ENCODE data around the gene DGKD.

DGKD gene

DNA sequence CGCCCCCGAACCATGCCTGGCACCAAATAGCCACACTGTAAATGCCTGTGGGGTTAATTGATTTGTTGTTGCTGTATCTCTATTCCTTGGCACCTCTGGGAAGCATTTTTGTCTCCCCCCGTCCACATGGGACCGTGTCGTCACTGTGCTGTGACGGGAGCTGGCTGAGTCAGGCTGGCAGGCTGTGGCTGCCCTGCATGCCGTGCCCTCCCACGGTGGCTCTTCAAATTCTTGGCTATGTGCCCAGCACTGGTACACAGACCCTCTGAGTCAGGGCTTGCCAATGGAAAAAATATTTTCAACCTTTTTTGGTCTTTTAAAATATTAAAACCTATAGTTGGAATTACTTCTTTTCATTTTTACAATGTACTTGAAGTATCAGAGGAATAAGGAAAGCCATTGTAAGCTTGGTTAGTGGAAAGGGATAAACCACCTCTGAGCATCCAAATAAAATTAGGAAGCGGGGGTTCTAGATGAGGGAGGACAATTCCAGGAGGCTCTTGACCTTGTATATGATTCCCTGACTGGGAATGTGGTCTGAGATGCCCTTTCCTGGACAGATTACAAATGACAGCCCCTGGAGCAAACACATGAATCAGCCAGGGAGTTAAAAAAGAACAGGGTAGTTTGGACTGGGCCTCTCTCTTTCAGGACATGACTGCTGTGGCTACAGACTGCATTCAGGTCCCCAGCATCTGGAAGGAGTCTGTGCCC, 59.4 kb downstream of the DGKD start:
- Mint-ChIP-seq H3K36me3 (ENCODE audit: low read depth) (peaks cover 52% of the 10 kb centered on the region), H3K9me3 (peaks cover 15% of the 10 kb centered on the region), H3K4me3 (peak overlapping the region; percentile 57), H3K27me3 (no peaks in the 10 kb centered on the region), H3K4me1 (ENCODE audit: low read depth) (peaks cover 97% of the 10 kb centered on the region), H3K27ac (peak overlapping the region; percentile 83)

- Mint-ChIP-seq H3K27ac (peak overlapping the region; percentile 79), H3K9me3 (peaks cover 15% of the 10 kb centered on the region), H3K4me3 (peak overlapping the region; percentile 21), H3K36me3 (ENCODE audit: low read depth) (peaks cover 52% of the 10 kb centered on the region), H3K27me3 (no peaks in the 10 kb centered on the region), H3K4me1 (ENCODE audit: low read depth) (peaks cover 97% of the 10 kb centered on the region)
Observed at GRCh38 chr2:233414273-233414654, 60.0 kb downstream of the DGKD start.

GRCh38 chr2:233414777-233415570, 60.7 kb downstream of the DGKD start:
- H3K27me3 Mint-ChIP-seq, result no peaks in the 10 kb centered on the region
- H3K36me3 Mint-ChIP-seq (ENCODE audit: low read depth), result peaks cover 57% of the 10 kb centered on the region
- H3K4me3 Mint-ChIP-seq, result peak overlapping the region; percentile 46
- H3K4me1 Mint-ChIP-seq (ENCODE audit: low read depth), result peaks cover 97% of the 10 kb centered on the region
- H3K27ac Mint-ChIP-seq, result peak overlapping the region; percentile 79
- H3K9me3 Mint-ChIP-seq, result peaks cover 15% of the 10 kb centered on the region

- H3K27ac Mint-ChIP-seq, result peak overlapping the region; percentile 59
- peaks cover 53% of the 10 kb centered on the region for H3K36me3 Mint-ChIP-seq (ENCODE audit: low read depth)
- H3K4me1 Mint-ChIP-seq (ENCODE audit: low read depth), result peaks cover 97% of the 10 kb centered on the region
- H3K9me3 Mint-ChIP-seq, result peaks cover 9% of the 10 kb centered on the region
- no peaks in the 10 kb centered on the region for H3K27me3 Mint-ChIP-seq
- peak overlapping the region; percentile 21 for H3K4me3 Mint-ChIP-seq
Observed at GRCh38 chr2:233416199-233416598, 61.9 kb downstream of the DGKD start.

- peak overlapping the region; percentile 59 for H3K27ac Mint-ChIP-seq
- peaks cover 97% of the 10 kb centered on the region for H3K4me1 Mint-ChIP-seq (ENCODE audit: low read depth)
- H3K9me3 Mint-ChIP-seq, result peaks cover 4% of the 10 kb centered on the region
- H3K4me3 Mint-ChIP-seq, result no peak overlapping the region
- no peaks in the 10 kb centered on the region for H3K27me3 Mint-ChIP-seq
- H3K36me3 Mint-ChIP-seq (ENCODE audit: low read depth), result peaks cover 53% of the 10 kb centered on the region
Observed at GRCh38 chr2:233416706-233417105, 62.4 kb downstream of the DGKD start.

DNA sequence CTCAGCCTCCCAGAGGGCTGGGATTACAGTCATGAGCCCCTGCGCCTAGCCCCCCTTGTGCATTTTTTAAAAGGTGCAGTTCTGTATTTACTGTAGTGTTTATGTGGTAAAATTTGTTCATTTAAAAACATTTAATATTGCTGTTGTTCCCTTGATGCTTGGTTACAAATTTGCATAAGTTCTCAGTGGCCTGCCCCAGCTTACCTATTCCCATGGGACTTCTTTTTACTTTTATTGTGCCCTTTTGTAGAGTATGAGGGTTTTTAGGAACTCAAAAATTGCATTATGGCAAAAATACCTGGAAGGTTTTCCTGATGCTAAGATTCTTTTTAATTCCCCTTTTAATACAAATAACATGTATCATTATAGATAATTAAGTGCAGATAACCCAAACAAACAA, 63.0 kb downstream of the DGKD start:
- H3K9me3 Mint-ChIP-seq, result peaks cover 3% of the 10 kb centered on the region
- H3K4me3 Mint-ChIP-seq, result no peak overlapping the region
- peak overlapping the region; percentile 59 for H3K27ac Mint-ChIP-seq

GRCh38 chr2:233418052-233418760, 63.9 kb downstream of the DGKD start:
- Mint-ChIP-seq H3K36me3 (ENCODE audit: low read depth) (peaks cover 52% of the 10 kb centered on the region), H3K27ac (peak overlapping the region; percentile 95), H3K27me3 (no peaks in the 10 kb centered on the region), H3K4me3 (peak overlapping the region; percentile 81), H3K9me3 (no peaks in the 10 kb centered on the region), H3K4me1 (ENCODE audit: low read depth) (peaks cover 100% of the 10 kb centered on the region)

More for the DNA sequence above, 63.0 kb downstream of the DGKD start:
- Mint-ChIP-seq H3K27me3 (no peaks in the 10 kb centered on the region), H3K4me1 (ENCODE audit: low read depth) (peaks cover 98% of the 10 kb centered on the region), H3K36me3 (ENCODE audit: low read depth) (peaks cover 52% of the 10 kb centered on the region)

DNA sequence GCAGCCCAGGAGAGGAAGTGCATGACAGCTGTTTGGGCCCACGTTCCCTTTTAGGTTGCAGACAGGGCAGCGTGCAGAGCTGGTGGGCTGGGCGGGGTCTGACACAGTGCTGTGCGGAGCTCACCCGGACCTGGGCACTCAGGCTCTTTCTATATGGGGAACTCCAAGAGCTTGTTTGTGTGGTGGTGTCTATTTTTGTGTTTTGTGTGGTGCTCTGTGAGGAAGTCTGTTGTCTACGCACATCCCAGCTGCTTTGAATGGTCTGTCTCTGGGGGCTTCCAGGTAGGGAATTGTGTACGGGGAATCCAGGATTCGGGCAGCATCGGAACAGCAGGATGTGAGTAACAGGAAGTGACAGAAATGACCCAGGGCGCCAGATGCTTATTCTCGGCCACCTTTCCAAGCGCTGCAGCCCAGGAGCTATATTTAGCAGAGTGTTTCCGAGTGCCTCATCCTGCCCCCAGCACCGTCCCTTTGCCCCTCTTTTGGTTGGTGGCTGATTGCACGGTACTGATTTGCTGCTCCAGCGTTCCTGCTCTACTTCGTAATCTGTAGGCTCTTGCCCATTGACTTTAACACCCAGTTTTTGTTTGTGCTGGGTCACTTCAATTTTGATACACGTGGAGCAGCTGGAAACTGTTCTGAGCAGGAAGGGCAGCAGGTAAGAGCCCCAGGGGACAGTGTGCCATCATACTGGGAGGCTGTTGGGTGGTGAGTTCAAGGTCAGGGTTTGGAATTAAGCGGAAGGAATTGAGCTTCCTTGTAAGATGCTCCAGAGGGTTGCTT, 64.7 kb downstream of the DGKD start:
- Mint-ChIP-seq H3K27me3 (no peaks in the 10 kb centered on the region), H3K4me3 (peak overlapping the region; percentile 81), H3K36me3 (ENCODE audit: low read depth) (peaks cover 52% of the 10 kb centered on the region), H3K27ac (peak overlapping the region; percentile 95), H3K4me1 (ENCODE audit: low read depth) (peaks cover 100% of the 10 kb centered on the region), H3K9me3 (no peaks in the 10 kb centered on the region)

DNA sequence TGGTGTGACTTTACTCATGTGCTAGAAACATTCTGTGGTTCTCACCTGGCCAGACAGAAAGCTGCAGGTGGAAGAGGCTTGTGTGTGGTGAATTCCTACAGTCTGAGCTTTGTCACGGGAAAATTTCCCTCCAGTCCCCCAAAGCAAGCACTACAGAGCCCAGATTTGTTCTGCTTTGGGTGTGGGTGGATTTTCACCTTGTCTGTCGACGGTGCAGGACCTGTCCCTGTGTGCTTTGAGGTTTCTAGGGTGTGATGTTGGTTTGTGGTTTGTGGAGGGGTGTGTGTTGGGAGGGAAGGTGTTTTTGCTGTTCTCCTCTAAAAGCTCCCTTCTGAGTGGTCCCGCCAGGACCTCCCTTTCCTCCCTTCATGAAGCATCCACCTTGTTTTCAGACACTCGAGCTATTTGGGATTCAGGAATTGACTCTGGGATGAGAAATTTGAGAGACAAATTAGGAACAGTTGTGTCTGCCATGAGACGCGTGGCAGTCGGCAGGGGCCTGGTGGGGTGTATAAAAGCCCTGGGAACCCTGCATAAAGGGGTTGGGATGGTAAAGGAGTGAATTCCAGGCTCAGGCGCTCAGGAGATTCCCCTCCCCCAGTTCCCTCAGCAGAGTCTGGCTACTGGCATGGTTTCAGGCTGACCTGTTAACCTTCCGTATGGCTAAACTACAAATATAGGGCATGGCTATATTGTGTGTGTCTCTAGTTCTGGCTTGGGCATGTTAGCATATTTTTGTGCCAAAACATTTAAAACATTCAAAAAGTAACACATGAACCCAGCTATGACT, 65.5 kb downstream of the DGKD start:
- Mint-ChIP-seq H3K36me3 (ENCODE audit: low read depth) (peaks cover 55% of the 10 kb centered on the region), H3K27ac (peak overlapping the region; percentile 95), H3K27me3 (no peaks in the 10 kb centered on the region), H3K4me1 (ENCODE audit: low read depth) (peaks cover 100% of the 10 kb centered on the region), H3K4me3 (peak overlapping the region; percentile 81), H3K9me3 (no peaks in the 10 kb centered on the region)

DNA sequence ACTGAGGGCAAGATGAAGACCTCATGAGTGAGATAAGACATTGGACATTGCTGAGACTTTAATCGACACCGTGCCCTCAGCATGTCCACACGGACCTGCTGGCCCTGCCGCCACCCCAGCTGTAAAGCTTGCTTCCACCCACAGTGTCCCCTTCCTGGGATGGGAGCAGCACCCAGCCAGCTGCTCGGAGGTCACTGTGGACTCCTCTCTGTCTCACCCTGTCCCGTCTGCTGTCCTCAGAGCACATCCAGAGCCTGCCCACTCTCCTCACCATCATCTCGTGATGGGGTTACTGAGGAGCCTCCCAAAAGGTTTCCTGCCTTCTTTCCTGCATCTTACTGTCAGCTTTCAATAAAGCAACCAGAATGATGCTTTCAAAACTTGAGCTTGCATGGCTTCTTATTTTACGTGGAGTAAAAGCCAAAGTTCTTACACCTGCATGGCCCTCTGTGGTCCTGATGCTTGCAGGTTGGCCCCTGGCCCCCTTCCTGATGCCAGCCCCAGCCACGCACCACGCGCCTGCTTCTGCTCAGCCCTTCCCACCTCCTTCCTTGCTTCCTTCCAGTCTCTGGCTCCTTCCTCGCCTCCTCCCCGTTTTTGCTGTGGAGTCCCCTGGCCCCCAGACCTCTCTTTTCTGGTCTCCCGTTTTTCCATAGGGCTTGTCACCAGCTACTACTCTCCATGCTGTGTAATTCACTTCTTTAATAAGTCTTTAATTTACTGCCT, 67.0 kb downstream of the DGKD start:
- peak overlapping the region; percentile 81 for H3K4me3 Mint-ChIP-seq
- no peaks in the 10 kb centered on the region for H3K27me3 Mint-ChIP-seq
- peaks cover 96% of the 10 kb centered on the region for H3K4me1 Mint-ChIP-seq (ENCODE audit: low read depth)
- H3K27ac Mint-ChIP-seq, result peak overlapping the region; percentile 95
- peaks cover 55% of the 10 kb centered on the region for H3K36me3 Mint-ChIP-seq (ENCODE audit: low read depth)
- peaks cover 8% of the 10 kb centered on the region for H3K9me3 Mint-ChIP-seq

DNA sequence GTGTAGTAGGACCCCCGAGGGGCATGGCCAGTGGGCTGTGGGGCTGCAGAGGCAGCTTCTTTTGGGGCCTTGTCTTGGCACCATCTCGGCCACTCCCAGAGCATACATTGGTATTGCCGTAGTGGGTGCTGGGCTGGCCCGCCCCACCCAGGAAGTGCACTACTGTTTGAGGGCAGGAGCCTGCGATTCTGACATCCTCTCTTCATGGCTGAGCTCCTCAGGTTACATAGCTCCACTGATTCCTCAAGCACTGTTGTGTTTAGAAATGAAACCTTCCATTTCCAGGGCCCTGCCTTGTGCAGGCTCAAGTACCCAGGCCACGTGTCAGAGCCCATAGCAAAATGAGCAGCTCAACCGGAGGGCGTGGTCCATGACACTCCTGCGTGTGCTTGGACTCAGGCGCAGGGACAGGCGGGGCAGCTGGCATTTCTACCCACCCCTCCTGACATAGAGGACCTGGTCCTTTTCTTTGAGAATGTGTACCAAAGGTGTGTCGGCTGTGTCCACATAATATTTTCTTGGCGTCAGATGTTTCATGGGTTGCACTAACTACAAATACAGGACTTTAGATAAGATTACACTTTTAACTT, 67.9 kb downstream of the DGKD start:
- Mint-ChIP-seq H3K4me3 (peak overlapping the region; percentile 81), H3K9me3 (peaks cover 8% of the 10 kb centered on the region), H3K4me1 (ENCODE audit: low read depth) (peaks cover 96% of the 10 kb centered on the region), H3K36me3 (ENCODE audit: low read depth) (peaks cover 64% of the 10 kb centered on the region), H3K27ac (peak overlapping the region; percentile 95), H3K27me3 (no peaks in the 10 kb centered on the region)

DNA sequence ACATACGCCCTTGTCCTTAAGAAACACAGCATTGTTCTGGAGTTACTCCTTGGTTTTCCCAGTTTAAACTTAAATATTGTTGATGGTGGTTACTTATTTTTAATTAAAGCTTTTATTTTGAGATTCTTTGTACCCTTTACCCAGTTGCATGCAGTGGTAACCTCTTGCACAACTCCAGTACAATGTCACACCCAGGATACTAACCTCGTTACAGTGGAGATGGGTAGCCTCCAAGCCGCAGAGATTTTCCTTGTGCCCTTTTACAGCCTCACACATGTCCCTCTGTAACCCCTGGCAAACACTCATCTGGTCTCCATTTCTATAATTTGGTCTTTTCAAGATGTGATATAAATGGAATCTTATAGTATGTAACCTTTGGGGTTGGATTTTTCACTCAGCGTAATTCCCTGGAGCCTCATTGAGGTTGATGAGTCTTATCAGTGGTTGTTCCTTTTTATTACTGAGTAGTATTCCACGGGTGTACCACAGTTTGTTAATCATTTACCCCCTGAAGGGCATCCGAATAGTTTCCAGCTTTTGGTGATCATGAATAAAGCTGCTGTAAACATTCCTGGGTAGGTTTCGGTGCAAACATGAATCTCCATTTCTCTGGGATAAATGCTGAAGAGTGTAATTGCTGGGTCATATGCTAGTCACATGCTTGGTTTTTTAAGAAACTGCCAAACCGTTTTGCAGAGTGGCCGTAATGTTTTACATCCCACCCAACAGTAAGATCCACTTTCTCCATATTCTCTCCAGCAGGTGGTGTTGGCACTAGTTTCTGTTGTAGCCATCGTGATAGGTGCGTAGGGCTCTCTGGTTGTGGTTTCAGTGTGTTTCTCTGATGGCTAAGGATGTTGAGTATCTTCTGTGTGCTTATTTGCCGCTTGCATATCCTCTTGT, 68.6 kb downstream of the DGKD start:
- peaks cover 8% of the 10 kb centered on the region for H3K9me3 Mint-ChIP-seq
- peaks cover 95% of the 10 kb centered on the region for H3K4me1 Mint-ChIP-seq (ENCODE audit: low read depth)
- H3K4me3 Mint-ChIP-seq, result peak overlapping the region; percentile 81
- no peaks in the 10 kb centered on the region for H3K27me3 Mint-ChIP-seq
- H3K36me3 Mint-ChIP-seq (ENCODE audit: low read depth), result peaks cover 64% of the 10 kb centered on the region
- H3K27ac Mint-ChIP-seq, result peak overlapping the region; percentile 95

Measured in stimulated activated naive CD8-positive, alpha-beta T cell treated with anti-CD3 and anti-CD28 coated beads, Interleukin-15, Interleukin-2, amounts not matched to agents 100 ng/mL and 50 ng/mL, for 24 hours (primary cell).